GM21737 (cell line): Measurements from ENCODE around the gene SLC9A9.

Experiments
- ATAC-seq: cut with Tn5 transposase; IDR thresholded peaks from one replicate; pipeline ENCODE4 v1.9.1; 2021; ENCODE audit warnings: mild to moderate bottlenecking, moderate library complexity; ENCODE audit not compliant: unreplicated experiment

The SLC9A9 gene

GRCh38 chr3:143367171-143367570, 481.1 kb downstream of the SLC9A9 start:
- ATAC-seq = no peak

GRCh38 chr3:143366672-143367071, 481.6 kb downstream of the SLC9A9 start:
- ATAC-seq = no peak

- no peak for ATAC-seq
These were observed 484.3 kb downstream of the SLC9A9 start for GRCh38 chr3:143363949-143364348.

GRCh38 chr3:143363276-143363675, 485.0 kb downstream of the SLC9A9 start:
- ATAC-seq = no peak

- no peak for ATAC-seq
These were observed 485.9 kb downstream of the SLC9A9 start for GRCh38 chr3:143362115-143362991.

- ATAC-seq = no peak
These were observed 486.7 kb downstream of the SLC9A9 start for GRCh38 chr3:143361589-143361988.

- no peak for ATAC-seq
These were observed 488.0 kb downstream of the SLC9A9 start for GRCh38 chr3:143360244-143360643.

- no peak for ATAC-seq
These were observed 489.3 kb downstream of the SLC9A9 start for GRCh38 chr3:143358793-143359491.

DNA sequence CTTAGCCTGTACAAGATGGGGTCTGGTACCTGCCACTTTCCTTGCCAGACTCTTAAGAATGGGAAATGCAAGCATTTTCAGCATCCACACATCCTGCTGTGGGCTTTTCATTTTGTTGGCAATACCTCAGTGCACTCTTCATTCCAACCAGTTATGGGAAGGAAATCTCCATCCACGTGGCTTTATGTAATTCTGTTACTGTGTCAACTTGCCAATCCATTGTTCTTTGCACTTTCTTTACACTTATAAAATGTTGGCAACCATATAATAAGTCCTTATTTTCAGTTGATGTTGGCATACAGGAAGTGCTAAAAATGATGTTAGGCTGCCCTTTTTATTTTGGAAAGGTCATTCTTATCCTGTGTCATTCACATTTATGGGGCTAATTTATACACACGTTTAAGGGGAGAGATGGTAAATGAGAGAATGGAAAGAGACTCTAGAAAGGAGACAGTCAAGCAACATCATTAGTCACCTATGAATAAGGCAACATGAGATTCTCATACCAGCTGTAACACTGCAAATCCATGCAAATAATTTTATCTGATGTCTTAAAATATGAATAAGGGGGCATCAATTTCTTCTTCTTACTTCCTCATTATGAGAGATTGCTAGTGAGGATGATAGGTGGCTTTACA, 490.0 kb downstream of the SLC9A9 start:
- no peak for ATAC-seq

DNA sequence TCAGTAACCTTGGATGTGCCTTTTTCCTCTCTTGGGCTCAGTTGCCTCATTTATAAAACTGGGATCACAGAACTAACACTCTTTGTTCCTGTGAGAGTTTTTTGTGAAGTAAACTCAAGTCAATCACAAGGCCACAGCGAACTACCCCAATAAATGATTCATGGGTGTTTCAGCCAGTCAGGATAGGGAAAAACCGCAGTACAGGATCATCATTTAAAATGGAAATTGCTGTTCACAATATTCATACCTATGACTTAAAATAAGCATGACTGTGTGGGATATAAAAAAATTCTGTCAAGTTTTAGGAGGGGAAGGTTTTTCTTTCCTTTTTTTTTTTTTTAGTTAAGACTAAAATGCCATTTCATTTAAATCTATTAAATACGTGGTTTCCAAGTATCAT, 490.6 kb downstream of the SLC9A9 start:
- no peak for ATAC-seq

DNA sequence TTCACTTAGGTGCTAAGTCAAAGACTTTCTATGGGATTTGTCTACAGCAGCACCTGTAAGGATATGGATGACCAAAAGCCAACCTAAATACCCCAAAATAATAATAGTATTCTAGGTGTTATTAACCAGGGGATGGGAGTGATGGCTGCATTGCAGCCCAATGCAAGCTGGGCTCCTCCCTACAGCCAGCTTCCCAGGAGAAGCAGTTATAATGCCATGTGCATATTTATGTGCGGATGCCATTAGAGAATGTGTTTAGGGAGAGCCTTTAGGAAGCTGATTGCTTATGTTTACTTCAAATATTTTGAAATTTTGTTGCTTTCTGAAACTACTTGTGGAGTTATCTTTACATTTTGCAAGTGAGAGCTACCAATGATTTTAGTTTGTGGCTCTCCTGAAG, 491.4 kb downstream of the SLC9A9 start:
- no peak for ATAC-seq

DNA sequence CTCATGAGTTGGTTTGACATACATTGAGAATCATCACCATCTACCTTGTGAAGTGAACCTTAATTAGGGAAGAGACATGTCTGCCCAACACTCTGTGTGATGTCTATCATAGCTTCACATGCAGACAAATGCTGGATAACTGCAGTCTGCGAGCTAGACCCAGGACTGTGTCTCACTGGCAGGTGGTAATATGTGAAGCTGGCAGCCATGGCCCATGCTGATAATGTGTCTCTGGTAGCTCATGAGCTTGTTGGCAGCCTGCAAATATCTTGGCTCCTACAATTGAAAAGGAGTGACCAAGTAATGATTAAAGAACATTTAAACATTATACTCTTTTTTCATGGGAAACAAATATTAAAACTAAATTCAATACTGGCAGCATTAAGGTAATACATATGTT, 493.9 kb downstream of the SLC9A9 start:
- no peak for ATAC-seq

GRCh38 chr3:143352850-143353550, 495.3 kb downstream of the SLC9A9 start:
- no peak for ATAC-seq

DNA sequence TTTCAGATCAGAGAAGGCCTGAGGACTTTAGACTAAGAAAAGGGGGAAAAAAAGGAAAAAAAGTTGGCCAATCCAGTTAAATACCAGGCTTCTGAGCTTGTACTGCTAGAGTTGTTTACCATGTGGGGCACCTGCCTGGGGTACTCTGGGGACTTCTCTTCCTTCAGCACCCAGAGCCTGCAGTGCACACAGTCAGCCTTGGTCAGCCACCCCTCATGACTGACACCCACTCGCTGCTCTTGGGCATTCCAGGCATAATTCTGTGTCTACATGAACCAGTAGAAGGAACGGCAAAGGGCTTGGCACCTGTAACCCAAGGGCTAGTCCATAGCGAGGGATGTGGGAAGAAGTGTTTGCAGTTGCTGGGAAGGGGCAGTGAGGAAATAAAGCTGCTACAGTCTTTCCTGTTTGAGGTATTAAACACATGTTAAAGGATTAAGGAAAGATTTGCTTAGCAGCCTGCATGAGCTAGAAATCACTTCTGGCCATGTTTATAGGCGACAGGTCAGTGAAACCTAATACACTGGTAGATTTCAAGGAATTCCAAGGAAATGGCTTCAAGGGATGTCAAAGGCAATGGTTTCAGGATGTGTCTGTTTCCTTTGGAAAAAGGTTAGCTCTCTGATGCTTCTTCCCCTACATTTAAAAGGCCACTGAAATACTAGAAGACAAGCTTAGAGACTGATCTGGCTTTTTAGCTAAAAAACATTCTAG, 496.2 kb downstream of the SLC9A9 start:
- ATAC-seq = no peak

DNA sequence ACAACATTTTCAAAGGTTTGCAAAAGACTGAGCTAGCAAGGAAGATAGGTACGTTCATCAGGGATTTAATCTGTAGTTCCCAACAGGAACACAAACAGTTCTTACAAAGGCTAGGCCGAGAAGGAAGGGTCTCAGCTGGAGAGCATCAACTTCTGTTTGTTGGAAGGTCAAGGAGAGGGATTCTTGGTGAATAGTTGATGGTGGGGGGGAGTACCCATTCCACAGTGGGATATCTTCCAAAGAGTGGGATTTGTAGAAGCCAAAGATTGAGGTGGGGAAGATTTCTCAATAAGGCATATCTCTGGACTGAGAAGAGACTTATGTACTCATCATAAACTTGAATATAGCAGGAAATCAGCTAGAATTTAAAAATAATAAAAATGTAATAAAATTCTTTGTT, 496.9 kb downstream of the SLC9A9 start:
- ATAC-seq = no peak

GRCh38 chr3:143349455-143349854, 498.8 kb downstream of the SLC9A9 start:
- no peak for ATAC-seq

- no peak for ATAC-seq
These were observed 499.6 kb downstream of the SLC9A9 start for GRCh38 chr3:143348486-143349327.

GRCh38 chr3:143344516-143345165, 503.6 kb downstream of the SLC9A9 start:
- no peak for ATAC-seq

DNA sequence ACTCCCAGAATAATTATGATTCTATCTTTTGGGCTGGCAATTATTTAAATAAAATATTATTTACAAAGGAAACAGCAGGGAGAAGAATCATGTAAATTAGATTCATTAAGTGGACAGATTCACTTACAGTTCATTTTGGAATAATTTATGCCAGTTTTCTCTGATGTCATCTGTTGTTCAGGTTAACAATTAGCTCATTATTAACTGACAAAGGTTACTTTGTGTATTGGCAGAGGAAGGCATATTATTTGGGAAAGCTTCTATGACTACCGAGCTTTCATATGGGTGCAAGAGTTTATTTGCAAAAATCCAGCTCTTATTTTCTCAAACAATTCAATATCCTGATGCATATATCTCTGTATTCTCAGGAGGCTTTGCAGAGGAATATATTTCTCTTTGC, 504.3 kb downstream of the SLC9A9 start:
- no peak for ATAC-seq
